Measurements from ENCODE around the gene AK2.

AK2 gene

GRCh38 chr1:32989160-32990050 is 47.3 kb downstream of the AK2 start:
- Histone ChIP-seq H3K4me2 (ENCODE audit: insufficient read depth, low read length, poor library complexity, severe bottlenecking) (no peak overlapping the region), H2AFZ (ENCODE audit: low read length) (peak overlapping the region; percentile 12), H2BK15ac (ENCODE audit: low read length) (no peak overlapping the region), H2AK5ac (ENCODE audit: low read depth, low read length) (no peak overlapping the region), H4K8ac (ENCODE audit: low read depth, low read length) (no peak overlapping the region), H3K4me3 (ENCODE audit: low read length in 2 of 2) (no peak overlapping the region), H3K27me3 (ENCODE audit: control insufficient read depth in 3 of 3, insufficient read depth in 3 of 3, low read depth in 1 of 3, low read length in 3 of 3) (peaks cover 0 to 9% (median 0%) of the 10 kb centered on the region in 3 experiments), H3K18ac (ENCODE audit: low read length) (peak overlapping the region; percentile 48), H3K23ac (ENCODE audit: low read depth, low read length, poor library complexity) (no peak overlapping the region), H3K4ac (ENCODE audit: low read length) (no peak overlapping the region), H3K4me1 (ENCODE audit: control insufficient read depth in 2 of 2, insufficient read depth in 1 of 2, low read depth in 1 of 2, low read length in 2 of 2) (peaks cover 11 to 13% of the 10 kb centered on the region in 2 donors), H3K79me1 (ENCODE audit: low read depth, low read length) (no peaks in the 10 kb centered on the region), H4K91ac (ENCODE audit: low read depth, low read length, poor library complexity) (no peak overlapping the region), H2BK120ac (ENCODE audit: low read depth, low read length) (no peak overlapping the region), H3K36me3 (replicated peaks in 1 of 2; ENCODE audit: control insufficient read depth in 2 of 2, insufficient read depth in 2 of 2, low read length in 2 of 2) (no peaks in the 10 kb centered on the region), H2BK5ac (ENCODE audit: low read length) (no peak overlapping the region), H3K9me3 (replicated peaks in 1 of 2; ENCODE audit: control insufficient read depth in 2 of 2, insufficient read depth in 1 of 2, low read depth in 1 of 2, low read length in 2 of 2) (no peaks in the 10 kb centered on the region), H3K27ac (replicated peaks; ENCODE audit: low read length) (no peak overlapping the region), H2BK12ac (ENCODE audit: low read length) (no peak overlapping the region), H3K9ac (ENCODE audit: low read depth, low read length, poor library complexity) (no peak overlapping the region), H3K14ac (ENCODE audit: low read length) (no peak overlapping the region)
- no peak for DNase-seq (ENCODE audit: low spot score)
- WGBS, 2 donors (ENCODE audit: extremely low coverage in 2 of 2, insufficient read length in 2 of 2, insufficient replicate concordance in 1 of 2) = no CpG with 5 or more reads among the region's 6 CpGs

- no peak overlapping the region for H3K4me3 ChIP-seq (ENCODE audit: low read length in 2 of 2)
Measured at GRCh38 chr1:32988665-32989064, 48.0 kb downstream of the AK2 start.

GRCh38 chr1:32985226-32985625 is 51.5 kb downstream of the AK2 start:
- Histone ChIP-seq H3K27ac (replicated peaks; ENCODE audit: low read length) (no peak overlapping the region), H3K79me1 (ENCODE audit: low read depth, low read length) (no peaks in the 10 kb centered on the region), H2BK5ac (ENCODE audit: low read length) (no peak overlapping the region), H3K4me2 (ENCODE audit: insufficient read depth, low read length, poor library complexity, severe bottlenecking) (no peak overlapping the region), H3K9ac (ENCODE audit: low read depth, low read length, poor library complexity) (no peak overlapping the region), H3K9me3 (replicated peaks in 1 of 2; ENCODE audit: control insufficient read depth in 2 of 2, insufficient read depth in 1 of 2, low read depth in 1 of 2, low read length in 2 of 2) (no peaks in the 10 kb centered on the region), H2BK12ac (ENCODE audit: low read length) (no peak overlapping the region), H4K8ac (ENCODE audit: low read depth, low read length) (no peak overlapping the region), H2AFZ (ENCODE audit: low read length) (no peak overlapping the region), H3K36me3 (replicated peaks in 1 of 2; ENCODE audit: control insufficient read depth in 2 of 2, insufficient read depth in 2 of 2, low read length in 2 of 2) (no peaks in the 10 kb centered on the region), H3K18ac (ENCODE audit: low read length) (no peak overlapping the region), H4K91ac (ENCODE audit: low read depth, low read length, poor library complexity) (no peak overlapping the region), H2BK120ac (ENCODE audit: low read depth, low read length) (no peak overlapping the region), H2BK15ac (ENCODE audit: low read length) (no peak overlapping the region), H3K23ac (ENCODE audit: low read depth, low read length, poor library complexity) (no peak overlapping the region), H3K4me3 (ENCODE audit: low read length in 2 of 2) (no peak overlapping the region), H3K14ac (ENCODE audit: low read length) (no peak overlapping the region), H2AK5ac (ENCODE audit: low read depth, low read length) (no peak overlapping the region), H3K27me3 (ENCODE audit: control insufficient read depth in 3 of 3, insufficient read depth in 3 of 3, low read depth in 1 of 3, low read length in 3 of 3) (peaks cover 0 to 19% (median 0%) of the 10 kb centered on the region in 3 experiments), H3K4me1 (ENCODE audit: control insufficient read depth in 2 of 2, insufficient read depth in 1 of 2, low read depth in 1 of 2, low read length in 2 of 2) (peaks cover 3 to 12% of the 10 kb centered on the region in 2 donors), H3K4ac (ENCODE audit: low read length) (no peak overlapping the region)
- WGBS, 2 donors (ENCODE audit: extremely low coverage in 2 of 2, insufficient read length in 2 of 2, insufficient replicate concordance in 1 of 2) = no CpG with 5 or more reads among the region's 1 CpG
- no peak for DNase-seq (ENCODE audit: low spot score)

More at GRCh38 chr1:32988665-32989064, 48.0 kb downstream of the AK2 start:
- peaks cover 13 to 15% of the 10 kb centered on the region in 2 donors for H3K4me1 ChIP-seq (ENCODE audit: control insufficient read depth in 2 of 2, insufficient read depth in 1 of 2, low read depth in 1 of 2, low read length in 2 of 2)
- H3K27me3 ChIP-seq (ENCODE audit: control insufficient read depth in 3 of 3, insufficient read depth in 3 of 3, low read depth in 1 of 3, low read length in 3 of 3) = peaks cover 0 to 9% (median 0%) of the 10 kb centered on the region in 3 experiments
- H2BK15ac ChIP-seq (ENCODE audit: low read length) = no peak overlapping the region
- no peak overlapping the region for H3K23ac ChIP-seq (ENCODE audit: low read depth, low read length, poor library complexity)
- no peak overlapping the region for H3K27ac ChIP-seq (replicated peaks; ENCODE audit: low read length)
- H2BK120ac ChIP-seq (ENCODE audit: low read depth, low read length) = no peak overlapping the region
- no peaks in the 10 kb centered on the region for H3K79me1 ChIP-seq (ENCODE audit: low read depth, low read length)
- no peak overlapping the region for H2AK5ac ChIP-seq (ENCODE audit: low read depth, low read length)
- no peak overlapping the region for H4K91ac ChIP-seq (ENCODE audit: low read depth, low read length, poor library complexity)
- H2BK12ac ChIP-seq (ENCODE audit: low read length) = no peak overlapping the region
- H3K36me3 ChIP-seq (replicated peaks in 1 of 2; ENCODE audit: control insufficient read depth in 2 of 2, insufficient read depth in 2 of 2, low read length in 2 of 2) = no peaks in the 10 kb centered on the region
- no peak for DNase-seq (ENCODE audit: low spot score)
- H3K9ac ChIP-seq (ENCODE audit: low read depth, low read length, poor library complexity) = no peak overlapping the region
- H3K18ac ChIP-seq (ENCODE audit: low read length) = no peak overlapping the region
- no peak overlapping the region for H3K14ac ChIP-seq (ENCODE audit: low read length)
- H4K8ac ChIP-seq (ENCODE audit: low read depth, low read length) = no peak overlapping the region
- H3K4me2 ChIP-seq (ENCODE audit: insufficient read depth, low read length, poor library complexity, severe bottlenecking) = no peak overlapping the region
- H2BK5ac ChIP-seq (ENCODE audit: low read length) = no peak overlapping the region
- no peak overlapping the region for H2AFZ ChIP-seq (ENCODE audit: low read length)
- no peak overlapping the region for H3K4ac ChIP-seq (ENCODE audit: low read length)
- no peaks in the 10 kb centered on the region for H3K9me3 ChIP-seq (replicated peaks in 1 of 2; ENCODE audit: control insufficient read depth in 2 of 2, insufficient read depth in 1 of 2, low read depth in 1 of 2, low read length in 2 of 2)

DNA sequence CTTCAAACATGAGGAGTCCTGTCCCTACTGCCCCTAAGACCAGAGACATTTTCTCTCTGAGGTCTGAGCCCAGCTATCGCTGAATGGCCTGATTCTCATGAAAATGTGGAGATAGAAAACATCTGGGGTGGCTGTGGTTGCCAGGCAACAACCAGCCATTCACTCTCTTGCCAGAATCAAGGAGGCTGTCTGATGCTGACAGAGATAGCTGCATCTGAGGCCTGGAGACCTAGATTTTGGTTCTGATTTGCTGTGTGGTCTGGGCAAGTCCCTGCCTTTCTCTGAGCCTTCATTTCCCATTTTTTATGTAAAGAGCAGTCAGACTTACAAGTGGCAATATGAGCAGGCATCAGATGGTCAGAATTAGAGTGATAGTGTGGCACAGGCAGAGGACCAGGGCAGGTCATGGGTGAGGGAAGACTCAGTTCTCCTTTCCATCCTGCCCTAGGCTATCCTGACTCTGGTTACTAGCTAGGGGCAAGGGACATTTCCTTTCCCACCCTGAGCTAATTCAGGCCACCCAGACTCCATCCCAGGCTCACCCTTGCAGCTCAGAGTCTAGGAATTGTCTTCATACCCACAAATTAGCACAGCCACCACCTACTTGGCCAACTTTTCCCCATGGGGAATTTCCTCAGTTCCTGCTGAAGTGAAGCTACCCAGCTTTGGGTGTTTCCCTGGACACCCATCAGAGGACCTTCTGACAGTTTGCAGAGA is 52.1 kb downstream of the AK2 start:
- Histone ChIP-seq H2BK5ac (ENCODE audit: low read length) (no peak overlapping the region), H2AFZ (ENCODE audit: low read length) (no peak overlapping the region), H3K4ac (ENCODE audit: low read length) (no peak overlapping the region), H3K4me1 (ENCODE audit: control insufficient read depth in 2 of 2, insufficient read depth in 1 of 2, low read depth in 1 of 2, low read length in 2 of 2) (peaks cover 3 to 12% of the 10 kb centered on the region in 2 donors), H3K79me1 (ENCODE audit: low read depth, low read length) (no peaks in the 10 kb centered on the region), H3K23ac (ENCODE audit: low read depth, low read length, poor library complexity) (no peak overlapping the region), H2BK15ac (ENCODE audit: low read length) (no peak overlapping the region), H2AK5ac (ENCODE audit: low read depth, low read length) (no peak overlapping the region), H3K27me3 (ENCODE audit: control insufficient read depth in 3 of 3, insufficient read depth in 3 of 3, low read depth in 1 of 3, low read length in 3 of 3) (peaks cover 0 to 19% (median 0%) of the 10 kb centered on the region in 3 experiments), H3K18ac (ENCODE audit: low read length) (no peak overlapping the region), H4K8ac (ENCODE audit: low read depth, low read length) (no peak overlapping the region), H3K36me3 (replicated peaks in 1 of 2; ENCODE audit: control insufficient read depth in 2 of 2, insufficient read depth in 2 of 2, low read length in 2 of 2) (no peaks in the 10 kb centered on the region), H3K14ac (ENCODE audit: low read length) (no peak overlapping the region), H3K9ac (ENCODE audit: low read depth, low read length, poor library complexity) (no peak overlapping the region), H2BK120ac (ENCODE audit: low read depth, low read length) (no peak overlapping the region), H3K9me3 (replicated peaks in 1 of 2; ENCODE audit: control insufficient read depth in 2 of 2, insufficient read depth in 1 of 2, low read depth in 1 of 2, low read length in 2 of 2) (no peaks in the 10 kb centered on the region), H2BK12ac (ENCODE audit: low read length) (no peak overlapping the region), H3K4me2 (ENCODE audit: insufficient read depth, low read length, poor library complexity, severe bottlenecking) (no peak overlapping the region), H3K4me3 (ENCODE audit: low read length in 2 of 2) (no peak overlapping the region), H3K27ac (replicated peaks; ENCODE audit: low read length) (no peak overlapping the region), H4K91ac (ENCODE audit: low read depth, low read length, poor library complexity) (no peak overlapping the region)
- no CpG with 5 or more reads among the region's 1 CpG for WGBS, 2 donors (ENCODE audit: extremely low coverage in 2 of 2, insufficient read length in 2 of 2, insufficient replicate concordance in 1 of 2)
- DNase-seq (ENCODE audit: low spot score) = no peak
